GM19025 (cell line): ENCODE results near the gene LRFN2.

Source experiments
- ATAC-seq: cut with Tn5 transposase; IDR thresholded peaks from one replicate; pipeline ENCODE4 v1.9.1; 2021; ENCODE audit warnings: mild to moderate bottlenecking, low read depth, moderate library complexity; ENCODE audit not compliant: unreplicated experiment

Gene LRFN2

DNA sequence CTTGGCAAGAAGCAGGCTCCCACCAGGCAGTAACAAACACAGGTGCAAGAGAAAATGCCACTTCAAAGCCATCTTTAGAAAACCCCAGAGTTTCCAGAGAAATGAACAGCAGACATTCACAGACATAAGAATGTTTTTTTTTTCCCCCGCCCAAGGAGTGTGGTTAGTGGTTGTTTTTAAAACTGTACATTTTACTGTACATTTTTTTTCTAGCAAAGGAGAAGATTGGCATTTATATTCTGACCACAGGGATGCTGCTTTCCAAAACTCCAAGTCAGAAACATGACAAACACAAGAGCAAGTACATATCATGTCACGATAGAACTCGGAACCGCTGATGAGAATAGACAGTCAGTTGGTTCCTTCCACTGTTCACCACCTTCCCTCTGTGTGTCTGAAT, 197.9 kb downstream of the LRFN2 start:
- ATAC-seq = no peak

DNA sequence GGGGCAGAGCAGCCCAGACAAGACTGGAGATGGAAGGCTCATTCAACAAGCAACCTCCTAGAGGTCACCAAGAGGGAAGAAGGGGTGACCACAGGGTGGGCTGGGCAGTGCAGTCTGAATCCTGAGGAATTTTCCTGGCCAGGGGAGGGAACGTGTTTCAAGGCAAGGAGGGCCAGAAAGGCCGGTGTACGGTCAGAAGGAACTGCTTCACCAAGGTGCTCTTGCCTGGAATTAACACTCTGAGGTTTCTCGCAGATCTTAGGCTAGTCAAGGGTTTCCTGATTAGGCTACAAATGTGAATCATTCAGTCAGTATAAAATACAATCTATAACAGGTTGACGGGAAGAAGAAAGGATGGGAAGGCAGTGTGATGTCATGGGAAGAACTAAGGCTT, 199.3 kb downstream of the LRFN2 start:
- no peak for ATAC-seq

DNA sequence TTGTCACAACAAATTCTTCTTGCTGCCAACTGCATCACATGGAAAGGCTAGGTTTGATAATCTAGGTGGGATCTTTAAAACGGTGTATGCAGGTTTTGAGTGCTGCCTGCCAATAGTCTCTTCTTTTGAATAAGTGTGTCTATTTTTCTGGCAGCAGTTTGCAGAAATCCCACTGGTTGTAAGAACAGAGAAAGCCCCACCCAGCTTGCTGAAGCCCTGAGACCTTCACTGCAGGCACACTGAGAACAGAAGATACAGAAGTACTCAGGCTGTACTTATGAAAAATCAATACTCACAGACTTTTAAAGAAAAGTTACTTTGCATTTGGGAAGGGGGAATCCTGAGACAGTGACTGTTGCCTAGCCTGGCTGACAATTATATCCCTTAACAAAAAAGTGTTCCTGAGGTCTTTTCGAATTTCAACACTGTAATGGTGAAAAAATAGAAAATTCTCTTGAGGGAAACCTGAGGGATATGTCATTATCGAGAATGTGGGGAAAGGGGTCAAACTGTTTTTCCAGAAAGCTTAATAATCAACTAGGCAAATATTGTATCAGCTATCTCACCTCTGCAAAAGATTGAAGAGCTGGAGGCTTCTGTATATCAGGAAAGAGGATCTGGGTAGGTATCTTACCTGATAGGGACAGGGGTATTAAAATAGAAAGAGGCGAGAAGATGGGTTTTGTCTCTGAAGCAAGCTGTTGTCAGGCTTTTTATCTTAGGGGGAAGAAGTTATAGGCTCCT, 199.9 kb downstream of the LRFN2 start:
- no peak for ATAC-seq

GRCh38 chr6:40386200-40386599, 201.0 kb downstream of the LRFN2 start:
- ATAC-seq = no peak

DNA sequence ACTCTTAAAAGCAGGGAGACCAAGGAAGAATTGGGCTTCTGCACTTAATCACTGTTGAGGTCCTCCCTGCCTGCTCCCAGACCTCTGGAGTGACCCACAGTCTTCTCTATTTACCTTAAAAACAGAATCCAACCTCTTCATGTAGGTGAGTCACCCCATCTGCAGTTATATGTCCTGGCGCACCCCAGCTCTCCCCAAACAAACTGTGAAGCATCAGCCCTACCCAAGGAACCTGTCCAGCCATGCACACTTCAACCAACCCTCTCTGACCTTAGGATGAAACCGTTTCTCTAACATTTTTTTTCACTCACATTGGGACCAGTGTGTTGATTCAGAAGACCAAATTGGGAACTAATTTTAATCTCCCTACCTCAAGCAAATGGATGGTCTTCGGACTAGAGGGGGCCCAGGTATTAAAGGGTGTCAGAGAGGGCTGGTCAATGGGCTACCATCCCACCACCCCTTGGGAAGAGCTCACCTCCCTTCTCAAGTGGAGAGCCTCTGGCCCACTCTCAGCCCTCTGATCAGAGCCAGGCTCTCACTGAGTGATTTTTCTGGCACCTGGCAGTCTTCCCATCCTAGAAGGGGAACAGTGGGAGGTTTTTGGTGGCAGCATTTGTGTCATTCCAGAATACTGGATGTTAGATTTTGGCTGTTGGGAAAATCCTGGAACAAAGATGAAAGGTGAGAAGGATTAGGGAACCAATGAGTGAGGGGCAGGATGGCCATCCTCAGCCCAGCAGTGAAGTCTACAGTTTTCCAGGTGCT, 203.6 kb downstream of the LRFN2 start:
- ATAC-seq = no peak

- ATAC-seq = no peak
Measured at GRCh38 chr6:40380271-40380670, 206.9 kb downstream of the LRFN2 start.

DNA sequence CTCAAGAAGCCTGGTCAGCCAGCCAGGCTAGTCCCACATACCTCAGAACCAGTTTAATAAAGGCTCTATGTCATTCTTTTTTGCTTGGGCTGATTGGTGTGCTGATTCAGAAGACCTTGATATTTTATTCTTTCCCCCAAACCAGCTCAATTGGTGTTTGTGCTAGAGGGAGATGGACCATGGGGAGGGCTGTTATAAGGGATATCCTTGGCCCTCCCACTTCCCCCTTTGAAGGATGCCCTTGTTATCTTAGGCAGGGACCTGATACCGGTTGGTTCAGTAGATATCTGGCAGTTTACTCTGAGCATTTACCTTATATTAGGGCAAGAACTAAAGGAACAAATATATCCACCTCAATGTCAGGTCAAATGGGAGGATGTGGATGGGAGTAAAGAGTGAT, 207.4 kb downstream of the LRFN2 start:
- no peak for ATAC-seq

- no peak for ATAC-seq
Measured at GRCh38 chr6:40378725-40379074, 208.5 kb downstream of the LRFN2 start.

GRCh38 chr6:40378071-40378724, 209.0 kb downstream of the LRFN2 start:
- no peak for ATAC-seq

- no peak for ATAC-seq
Measured at GRCh38 chr6:40377173-40377806, 209.9 kb downstream of the LRFN2 start.

DNA sequence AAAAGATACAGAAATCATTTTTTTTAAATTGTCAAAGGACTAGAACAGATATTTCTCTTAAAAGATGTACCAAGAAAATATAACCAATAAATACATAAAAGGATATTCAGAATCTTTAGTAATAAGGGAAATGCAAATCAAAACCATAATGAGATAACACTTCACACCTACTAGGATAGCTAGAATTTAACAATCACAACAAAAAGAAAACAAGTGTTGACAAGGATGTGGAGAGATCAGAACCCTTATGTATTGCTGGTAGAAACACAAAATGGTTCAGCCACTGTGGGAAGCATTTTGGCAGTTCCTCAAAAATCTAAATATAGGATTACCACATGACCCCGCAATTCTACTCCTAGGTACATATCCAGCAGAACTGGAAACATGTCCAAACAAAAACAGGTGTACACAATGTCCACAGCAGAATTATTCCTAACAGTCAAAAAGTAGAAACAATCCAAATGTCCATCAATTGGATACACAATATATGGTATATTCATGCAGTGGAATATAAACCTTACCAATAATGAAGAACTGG, 211.0 kb downstream of the LRFN2 start:
- no peak for ATAC-seq

DNA sequence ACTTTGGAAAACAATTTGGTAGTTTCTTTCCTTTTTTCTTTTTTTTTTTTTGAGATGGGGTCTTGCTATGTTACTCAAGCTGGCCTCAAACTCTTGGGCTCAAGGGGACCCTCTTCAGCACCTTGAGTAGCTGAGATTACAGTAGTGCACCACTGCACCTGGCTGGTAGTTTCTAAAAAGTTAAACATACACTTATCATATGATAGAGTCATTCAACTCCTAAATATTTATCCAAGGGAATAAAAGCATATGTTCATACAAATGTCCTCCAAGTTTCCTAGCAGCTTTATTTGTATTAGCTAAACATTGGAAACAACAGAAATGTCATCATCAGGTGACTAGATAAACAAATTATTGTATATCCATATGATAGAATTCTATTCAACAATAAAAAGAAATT, 213.9 kb downstream of the LRFN2 start:
- ATAC-seq = no peak

DNA sequence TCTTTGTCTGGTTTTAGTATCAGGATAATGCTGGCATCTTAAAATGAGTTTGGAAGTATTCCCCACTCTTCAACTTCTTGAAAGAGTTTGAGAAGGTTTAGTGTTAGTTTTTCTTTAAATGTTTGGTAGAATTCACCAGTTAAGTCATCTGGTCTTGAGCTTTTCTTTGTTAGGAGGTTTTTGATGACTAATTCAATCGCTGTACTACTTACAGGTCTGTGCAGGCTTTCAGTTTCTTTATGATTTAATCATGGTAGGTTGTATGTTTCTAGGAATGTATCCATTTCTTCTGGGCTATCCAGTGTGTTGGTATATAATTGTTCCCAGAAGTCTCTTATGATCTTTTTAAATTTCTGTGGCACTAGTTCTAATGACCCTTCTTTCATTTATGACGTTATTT, 215.5 kb downstream of the LRFN2 start:
- ATAC-seq = no peak

DNA sequence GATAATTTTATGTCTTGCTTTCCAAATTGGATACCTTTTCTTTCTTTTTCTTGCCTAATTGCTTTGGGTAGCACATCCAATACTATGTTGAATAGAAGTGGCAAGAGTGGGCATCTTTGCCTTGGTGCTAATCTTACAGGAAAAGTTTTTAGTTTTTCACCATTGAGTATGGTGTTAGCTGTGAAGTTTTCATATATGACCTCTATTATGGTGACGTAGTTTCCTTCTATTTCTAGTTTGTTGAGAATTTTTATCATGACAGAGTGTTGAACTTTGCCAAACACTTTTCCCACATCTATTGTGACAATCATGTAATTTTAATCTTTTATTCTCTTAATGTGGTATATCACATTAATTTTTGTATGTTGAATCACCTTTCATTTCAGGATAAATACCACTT, 216.1 kb downstream of the LRFN2 start:
- no peak for ATAC-seq

- no peak for ATAC-seq
Measured at GRCh38 chr6:40369891-40370290, 217.3 kb downstream of the LRFN2 start.

GRCh38 chr6:40369042-40369441, 218.1 kb downstream of the LRFN2 start:
- ATAC-seq = no peak

DNA sequence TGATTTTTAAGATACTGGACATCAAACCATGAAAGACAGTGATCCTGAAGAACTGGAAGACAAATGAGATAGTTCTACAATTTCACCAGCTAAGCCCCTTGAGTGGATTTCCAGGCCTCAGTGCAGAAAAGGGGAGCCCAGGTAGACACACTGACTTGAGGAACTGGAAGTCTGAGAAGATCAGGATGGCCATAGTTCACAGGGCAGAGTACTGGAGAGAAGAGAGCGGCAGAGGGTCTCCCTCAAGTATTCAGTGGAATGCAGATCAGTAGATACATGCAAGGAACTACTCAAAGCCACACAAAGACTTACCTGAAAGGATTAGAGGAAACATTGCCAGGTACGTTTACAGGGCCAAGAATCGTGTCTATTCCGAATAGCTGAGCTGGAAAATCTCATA, 224.3 kb downstream of the LRFN2 start:
- ATAC-seq = no peak

- no peak for ATAC-seq
Measured at GRCh38 chr6:40359808-40360207, 227.4 kb downstream of the LRFN2 start.

GRCh38 chr6:40358473-40359460, 228.4 kb downstream of the LRFN2 start:
- no peak for ATAC-seq
